GM18867 (cell line): ENCODE data around the gene SULT1A1.

Experiments used
- ATAC-seq: cut with Tn5 transposase; IDR thresholded peaks from one replicate; pipeline ENCODE4 v1.9.1; 2021; ENCODE audit warnings: mild to moderate bottlenecking, moderate library complexity; ENCODE audit not compliant: unreplicated experiment

The SULT1A1 gene

DNA sequence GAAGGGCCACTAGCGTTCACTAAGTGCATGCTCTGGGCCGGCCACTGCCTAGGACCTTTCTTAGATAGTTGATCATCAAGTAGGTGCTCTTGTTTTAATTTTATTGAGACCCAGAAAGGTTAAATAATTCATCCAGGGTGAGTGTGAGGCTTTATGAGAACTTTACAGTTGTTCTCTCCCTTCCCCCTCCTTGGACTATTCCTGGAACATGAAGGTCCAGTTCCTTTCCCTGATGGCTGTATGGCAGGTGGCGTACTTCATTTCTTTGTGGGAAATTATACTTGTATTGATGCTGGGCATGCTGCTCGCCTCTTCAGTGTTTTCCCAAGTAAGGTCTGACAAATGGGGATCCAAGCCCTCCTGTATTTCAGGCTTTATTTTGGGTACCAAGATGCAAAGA lies 47.6 kb downstream of the SULT1A1 start:
- no peak for ATAC-seq

GRCh38 chr16:28561557-28562187 lies 48.2 kb downstream of the SULT1A1 start:
- ATAC-seq, result no peak

GRCh38 chr16:28558456-28558855 lies 51.4 kb downstream of the SULT1A1 start:
- no peak for ATAC-seq

- ATAC-seq, result no peak
These were observed 52.9 kb downstream of the SULT1A1 start for GRCh38 chr16:28556914-28557320.

- no peak for ATAC-seq
These were observed 54.3 kb downstream of the SULT1A1 start for GRCh38 chr16:28555561-28555960.
